Esophagus squamous epithelium (tissue), 4 donors: ENCODE data around the gene MN1.
A peak's percentile ranks its signal among the peaks of the same experiment; 100 is the strongest.

ENCODE experiments used
- CTCF ChIP-seq, 6 experiments: fragments of 450-650 bp in 4 of 6; fragments of 200-600 bp in 2 of 6; sonication (generic) in 2 of 6; IDR thresholded peaks; one replicate each; pipeline ENCODE4 v1.5.1; 2016 to 2019; ENCODE audit warnings: antibody characterized with exemption in 6 of 6, mild to moderate bottlenecking in 4 of 6, moderate library complexity in 4 of 6
- POLR2A ChIP-seq, 4 donors: fragments of 450-650 bp; IDR thresholded peaks; one replicate each; pipeline ENCODE4 v1.6.1; 2017; ENCODE audit warnings: antibody characterized with exemption in 4 of 4, mild to moderate bottlenecking in 4 of 4, moderate library complexity in 3 of 4

- peak in 2 of 6 experiments; percentile 28 to 36 for TF ChIP-seq CTCF (IDR thresholded peaks at IDR 0.05)
- no peak for TF ChIP-seq POLR2A (IDR thresholded peaks at IDR 0.05)
Measured at GRCh38 chr22:27723158-27723557, 78.4 kb downstream of the MN1 start.
